CD14-positive monocyte (primary cell): ENCODE results near the gene NTRK3. TPM values are rescaled to one million over a fixed set of nuclear protein-coding genes. Genes with fewer than 3 reads are reported as not detected.

Experiments
- DNase-seq, 3 donors: peaks; one replicate each; pipeline ENCODE4 v3.0.0-alpha.2; 2011 to 2022
- H2AFZ ChIP-seq: 2 replicates; pipeline ENCODE4 v1.6.0; 2012; ENCODE audit warnings: mild to moderate bottlenecking, low read depth, low read length, inconsistent platforms; ENCODE audit not compliant: insufficient read depth, poor library complexity, severe bottlenecking
- H3K27ac ChIP-seq, 2 donors: 1 replicate in 1 of 2; 2 replicates in 1 of 2; pipeline ENCODE4 v1.5.1; 2012 to 2013; ENCODE audit warnings: low read length in 2 of 2, control low read depth in 1 of 2, inconsistent platforms in 1 of 2, low read depth in 1 of 2, mild to moderate bottlenecking in 1 of 2
- H3K27me3 ChIP-seq, 2 donors: one replicate each; pipeline versions ENCODE4 v1.6.0 to v1.6.1; 2011 to 2013; ENCODE audit warnings: low read length in 2 of 2; ENCODE audit not compliant: control insufficient read depth in 2 of 2, insufficient read depth in 2 of 2
- H3K36me3 ChIP-seq, 2 donors: replicated peaks in 1 of 2; 1 replicate in 1 of 2; 2 replicates in 1 of 2; pipeline versions ENCODE4 v1.5.1 to v1.6.1; 2012 to 2013; ENCODE audit warnings: low read length in 2 of 2, control low read depth in 1 of 2, inconsistent platforms in 1 of 2, mild to moderate bottlenecking in 1 of 2; ENCODE audit not compliant: insufficient read depth in 2 of 2, control insufficient read depth in 1 of 2
- H3K4me1 ChIP-seq, 2 donors: 1 replicate in 1 of 2; 2 replicates in 1 of 2; pipeline versions ENCODE4 v1.5.1 to v1.6.1; 2012 to 2013; ENCODE audit warnings: low read length in 2 of 2, control low read depth in 1 of 2, inconsistent platforms in 1 of 2, mild to moderate bottlenecking in 1 of 2, moderate library complexity in 1 of 2; ENCODE audit not compliant: insufficient read depth in 2 of 2, control insufficient read depth in 1 of 2
- H3K4me2 ChIP-seq: replicated peaks from 2 replicates; pipeline ENCODE3; 2012; ENCODE audit warnings: low read length, moderate library complexity, mild to moderate bottlenecking; ENCODE audit not compliant: poor library complexity, severe bottlenecking; ENCODE audit errors: extremely low read depth
- H3K4me3 ChIP-seq, 3 experiments: fragments of 200-600 bp in 1 of 3; sonication (generic) in 1 of 3; replicated peaks in 1 of 3; 1 replicate in 2 of 3; 2 replicates in 1 of 3; pipeline ENCODE4 v1.5.1; 2011 to 2013; ENCODE audit warnings: low read length in 3 of 3, mild to moderate bottlenecking in 3 of 3, control low read depth in 2 of 3, low read depth in 2 of 3, inconsistent platforms in 1 of 3, moderate library complexity in 1 of 3
- H3K79me2 ChIP-seq: 2 replicates; pipeline ENCODE4 v1.6.0; 2012; ENCODE audit warnings: mild to moderate bottlenecking, control low read depth, inconsistent platforms, low read length, moderate library complexity; ENCODE audit not compliant: insufficient read depth
- H3K9ac ChIP-seq: 2 replicates; pipeline ENCODE4 v1.6.0; 2017; ENCODE audit warnings: low read length, mild to moderate bottlenecking; ENCODE audit not compliant: insufficient read depth, poor library complexity, severe bottlenecking
- H3K9me3 ChIP-seq, 2 donors: replicated peaks in 1 of 2; 1 replicate in 1 of 2; 2 replicates in 1 of 2; pipeline versions ENCODE4 v1.5.1 to v1.6.1; 2012 to 2013; ENCODE audit warnings: low read length in 2 of 2, control low read depth in 1 of 2; ENCODE audit not compliant: control insufficient read depth in 1 of 2, insufficient read depth in 1 of 2
- H4K20me1 ChIP-seq: 2 replicates; pipeline ENCODE4 v1.6.0; 2012; ENCODE audit warnings: mild to moderate bottlenecking, low read length, control low read depth, moderate library complexity; ENCODE audit not compliant: insufficient read depth
- H3K27ac Mint-ChIP-seq, 7 donors: one replicate each; pipeline ENCODE4 v1.8.0; 2020; ENCODE audit warnings: mild to moderate bottlenecking in 7 of 7, mixed read lengths in 7 of 7, moderate library complexity in 6 of 7, inconsistent platforms in 2 of 7
- H3K27me3 Mint-ChIP-seq, 3 donors: one replicate each; pipeline ENCODE4 v1.8.0; 2021 to 2022; ENCODE audit warnings: low read depth in 3 of 3, mild to moderate bottlenecking in 3 of 3, mixed read lengths in 3 of 3, moderate library complexity in 3 of 3, inconsistent platforms in 1 of 3
- H3K36me3 Mint-ChIP-seq, 2 donors: one replicate each; pipeline ENCODE4 v1.8.0; 2020; ENCODE audit warnings: mixed read lengths in 2 of 2, inconsistent platforms in 1 of 2, mild to moderate bottlenecking in 1 of 2
- H3K4me1 Mint-ChIP-seq: one replicate; pipeline ENCODE4 v1.8.0; 2020; ENCODE audit warnings: mild to moderate bottlenecking, mixed read lengths
- H3K4me3 Mint-ChIP-seq, 2 donors: one replicate each; pipeline ENCODE4 v1.8.0; 2020; ENCODE audit warnings: mild to moderate bottlenecking in 2 of 2, mixed read lengths in 2 of 2, moderate library complexity in 1 of 2
- H3K9me3 Mint-ChIP-seq, 7 donors: one replicate each; pipeline ENCODE4 v1.8.0; 2020 to 2022; ENCODE audit warnings: mixed read lengths in 7 of 7, mild to moderate bottlenecking in 6 of 7, moderate library complexity in 6 of 7, inconsistent platforms in 2 of 7
- CTCF ChIP-seq: fragments of 200-600 bp; IDR thresholded peaks from one replicate; pipeline ENCODE4 v1.8.0; 2022; ENCODE audit warnings: antibody characterized with exemption, mild to moderate bottlenecking
- WGBS: methylation state at CpG from one replicate; pipeline ENCODE4 v1.1.5; 2013; ENCODE audit warnings: missing lambda C conversion rate; ENCODE audit not compliant: insufficient coverage; 5-methylcytosine and 5-hydroxymethylcytosine counted together
- intact Hi-C, 2 donors: fragments of 100-400 bp; cut with micrococcal nuclease; formaldehyde crosslinking; loops; one replicate each; pipeline versions ENCODE4 v1.15.0 to v1.15.1; 2023
- polyA plus RNA-seq, 3 donors: library from polyadenylated mRNA; depleted of rRNA in 1 of 3; unstranded in 2 of 3; stranded (reverse) in 1 of 3; fragments of 300-500 nt in 2 of 3; fragments of >200 nt in 1 of 3; fragmentation: Illumina TruSeq in 2 of 3; gene quantifications; 1 replicate in 2 of 3; 2 replicates in 1 of 3; pipeline ENCODE4 v1.2.3, GENCODE V29; 2012 to 2021

NTRK3 gene
- polyA plus RNA-seq, 3 donors, result not detected

GRCh38 chr15:87955284-87955909 is 301.1 kb downstream of the NTRK3 start:
- Histone ChIP-seq H3K4me3 (no peak overlapping the region), H3K4me1 (no peaks in the 10 kb centered on the region), H3K27me3 (no peaks in the 10 kb centered on the region), H3K36me3 (no peaks in the 10 kb centered on the region), H3K27ac (no peak overlapping the region), H4K20me1 (no peaks in the 10 kb centered on the region), H3K9ac (no peak overlapping the region), H3K9me3 (no peaks in the 10 kb centered on the region), H3K4me2 (no peak overlapping the region), H2AFZ (no peak overlapping the region), H3K79me2 (no peaks in the 10 kb centered on the region)
- WGBS, result 91% methylated on average over 4 of the region's 10 CpGs
- TF ChIP-seq CTCF, result no peak
- Mint-ChIP-seq H3K27ac (no peak overlapping the region), H3K4me1 (no peaks in the 10 kb centered on the region), H3K27me3 (peaks cover 0 to 8% (median 2%) of the 10 kb centered on the region in 3 donors), H3K36me3 (no peaks in the 10 kb centered on the region), H3K4me3 (no peak overlapping the region), H3K9me3 (peaks cover 0 to 9% (median 0%) of the 10 kb centered on the region in 7 donors)
- no peak for DNase-seq
- intact Hi-C loops, result no loop called here

GRCh38 chr15:87954793-87955192 is 301.7 kb downstream of the NTRK3 start:
- H3K4me2 ChIP-seq, result no peak overlapping the region
- TF ChIP-seq CTCF, result no peak
- no peak overlapping the region for H3K4me3 Mint-ChIP-seq
- H3K4me1 Mint-ChIP-seq, result no peaks in the 10 kb centered on the region
- H3K27me3 ChIP-seq, result no peaks in the 10 kb centered on the region
- peak in 1 of 3 donors; percentile 25 for DNase-seq
- no peak overlapping the region for H3K4me3 ChIP-seq
- H3K27ac ChIP-seq, result no peak overlapping the region
- H3K27ac Mint-ChIP-seq, result no peak overlapping the region
- intact Hi-C loops, result no loop called here
- no peak overlapping the region for H3K9ac ChIP-seq
- 73% methylated on average over 1 of the region's 2 CpGs for WGBS
- no peaks in the 10 kb centered on the region for H3K36me3 Mint-ChIP-seq
- no peaks in the 10 kb centered on the region for H4K20me1 ChIP-seq
- H2AFZ ChIP-seq, result no peak overlapping the region
- no peaks in the 10 kb centered on the region for H3K36me3 ChIP-seq
- H3K4me1 ChIP-seq, result no peaks in the 10 kb centered on the region
- H3K27me3 Mint-ChIP-seq, result peaks cover 0 to 8% (median 3%) of the 10 kb centered on the region in 3 donors
- peaks cover 0 to 9% (median 2%) of the 10 kb centered on the region in 7 donors for H3K9me3 Mint-ChIP-seq
- H3K79me2 ChIP-seq, result no peaks in the 10 kb centered on the region
- no peaks in the 10 kb centered on the region for H3K9me3 ChIP-seq
